ENCODE results near the gene KRT1.

KRT1 gene

DNA sequence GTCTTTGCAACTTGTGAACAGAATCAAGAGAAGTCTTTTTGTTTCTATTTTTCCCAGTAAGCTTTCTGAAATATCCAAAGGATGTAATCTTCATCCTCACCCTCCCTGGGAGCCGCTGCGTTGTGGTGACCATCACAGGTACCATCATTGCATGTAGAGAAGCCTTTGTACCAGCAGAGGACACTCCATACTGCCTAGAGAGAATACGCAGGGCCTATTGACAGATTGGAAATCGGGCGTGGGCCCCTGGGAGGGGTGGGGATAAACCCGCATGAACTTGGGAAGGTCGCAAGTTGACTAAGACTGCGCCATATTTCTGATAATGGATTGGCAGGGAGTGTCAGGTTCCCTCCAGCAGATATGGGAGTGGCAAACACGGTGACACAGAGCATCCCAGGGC, 12.7 kb downstream of the KRT1 start:
- no peak for TF ChIP-seq CTCF (IDR thresholded peaks at IDR 0.05)
- Histone ChIP-seq H3K4me1 (ENCODE audit: control insufficient read depth in 1 of 2, insufficient read depth in 1 of 2, low read depth in 1 of 2, low read length in 1 of 2) (no peaks in the 10 kb centered on the region), H3K27ac (no peak overlapping the region), H3K4me3 (ENCODE audit: low read depth in 1 of 2, low read length in 1 of 2) (no peak overlapping the region), H3K9me3 (no peaks in the 10 kb centered on the region), H3K36me3 (no peaks in the 10 kb centered on the region), H3K27me3 (no peaks in the 10 kb centered on the region)

- no peak overlapping the region for H3K4me3 ChIP-seq (ENCODE audit: low read depth in 1 of 2, low read length in 1 of 2)
- no peak overlapping the region for H3K27ac ChIP-seq
- no peaks in the 10 kb centered on the region for H3K4me1 ChIP-seq (ENCODE audit: control insufficient read depth in 1 of 2, insufficient read depth in 1 of 2, low read depth in 1 of 2, low read length in 1 of 2)
- H3K9me3 ChIP-seq = no peaks in the 10 kb centered on the region
- H3K36me3 ChIP-seq = no peaks in the 10 kb centered on the region
- no peak for TF ChIP-seq CTCF (IDR thresholded peaks at IDR 0.05)
- H3K27me3 ChIP-seq = no peaks in the 10 kb centered on the region
Measured at GRCh38 chr12:52666471-52666870, 13.7 kb downstream of the KRT1 start.

- H3K27ac ChIP-seq = no peak overlapping the region
- H3K9me3 ChIP-seq = no peaks in the 10 kb centered on the region
- no peaks in the 10 kb centered on the region for H3K27me3 ChIP-seq
- no peak overlapping the region for H3K4me3 ChIP-seq (ENCODE audit: low read depth in 1 of 2, low read length in 1 of 2)
- TF ChIP-seq CTCF (IDR thresholded peaks at IDR 0.05) = no peak
- H3K36me3 ChIP-seq = no peaks in the 10 kb centered on the region
- H3K4me1 ChIP-seq (ENCODE audit: control insufficient read depth in 1 of 2, insufficient read depth in 1 of 2, low read depth in 1 of 2, low read length in 1 of 2) = no peaks in the 10 kb centered on the region
Measured at GRCh38 chr12:52663420-52663819, 16.8 kb downstream of the KRT1 start.

DNA sequence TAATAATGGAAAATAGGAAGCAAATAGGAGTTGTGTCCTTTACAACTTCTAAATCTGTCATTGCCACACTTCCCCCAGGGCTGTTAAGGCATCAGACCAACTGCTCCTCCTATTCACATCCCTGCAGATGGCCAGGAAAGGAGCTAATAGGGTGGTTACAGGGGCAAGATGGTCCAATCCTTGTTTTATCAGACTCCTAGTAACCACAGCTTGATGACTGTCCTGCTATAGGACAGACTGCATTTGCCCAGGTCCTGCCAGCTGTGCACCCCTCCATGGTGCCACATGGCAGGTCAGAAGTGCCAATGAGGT, 17.3 kb downstream of the KRT1 start:
- Histone ChIP-seq H3K36me3 (no peaks in the 10 kb centered on the region), H3K4me3 (ENCODE audit: low read depth in 1 of 2, low read length in 1 of 2) (no peak overlapping the region), H3K9me3 (no peaks in the 10 kb centered on the region), H3K27me3 (no peaks in the 10 kb centered on the region), H3K4me1 (ENCODE audit: control insufficient read depth in 1 of 2, insufficient read depth in 1 of 2, low read depth in 1 of 2, low read length in 1 of 2) (no peaks in the 10 kb centered on the region), H3K27ac (no peak overlapping the region)
- TF ChIP-seq CTCF (IDR thresholded peaks at IDR 0.05) = no peak

DNA sequence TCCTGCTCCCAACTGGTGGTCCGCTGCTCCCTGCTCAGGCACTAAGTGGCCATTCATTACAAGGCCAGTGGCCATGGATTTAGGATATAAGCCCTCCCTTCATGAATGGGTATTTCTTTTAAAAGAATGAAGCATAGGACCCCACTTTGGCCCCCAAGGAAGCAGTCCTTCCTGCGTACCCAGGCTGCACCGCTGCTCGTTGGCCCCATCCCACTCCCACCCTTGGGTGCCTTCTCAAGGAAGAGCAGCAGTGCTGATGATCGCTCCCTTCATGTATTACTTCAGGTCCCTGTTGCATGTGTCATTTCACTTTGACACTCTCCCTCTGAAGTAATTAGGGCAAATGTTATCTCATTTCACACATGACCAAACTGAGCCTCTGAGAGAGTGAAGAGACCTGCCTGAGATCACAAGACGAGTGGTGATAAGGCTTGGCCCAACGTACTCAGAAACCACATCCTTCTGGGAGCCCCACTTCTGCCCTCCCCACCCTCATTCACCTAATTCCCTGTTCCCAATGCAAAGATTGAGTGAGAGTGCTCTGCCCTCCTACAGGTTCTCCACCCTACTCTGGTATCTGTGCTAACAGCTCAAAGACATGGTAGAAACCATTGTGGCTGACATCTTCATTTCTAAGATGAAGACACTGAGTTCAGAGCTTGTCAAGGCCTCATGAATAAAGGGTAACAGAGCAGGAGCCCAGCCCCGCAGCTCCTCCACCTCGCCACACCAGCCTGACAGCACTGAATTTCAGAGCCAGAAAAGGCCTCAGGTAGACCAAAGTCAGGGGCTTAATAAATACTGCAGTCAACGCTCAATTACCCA, 17.9 kb downstream of the KRT1 start:
- H3K36me3 ChIP-seq = no peaks in the 10 kb centered on the region
- no peak overlapping the region for H3K4me3 ChIP-seq (ENCODE audit: low read depth in 1 of 2, low read length in 1 of 2)
- no peaks in the 10 kb centered on the region for H3K4me1 ChIP-seq (ENCODE audit: control insufficient read depth in 1 of 2, insufficient read depth in 1 of 2, low read depth in 1 of 2, low read length in 1 of 2)
- no peak for TF ChIP-seq CTCF (IDR thresholded peaks at IDR 0.05)
- H3K9me3 ChIP-seq = no peaks in the 10 kb centered on the region
- no peak overlapping the region for H3K27ac ChIP-seq
- no peaks in the 10 kb centered on the region for H3K27me3 ChIP-seq
